ENCODE data around the gene TEX14.

DNA sequence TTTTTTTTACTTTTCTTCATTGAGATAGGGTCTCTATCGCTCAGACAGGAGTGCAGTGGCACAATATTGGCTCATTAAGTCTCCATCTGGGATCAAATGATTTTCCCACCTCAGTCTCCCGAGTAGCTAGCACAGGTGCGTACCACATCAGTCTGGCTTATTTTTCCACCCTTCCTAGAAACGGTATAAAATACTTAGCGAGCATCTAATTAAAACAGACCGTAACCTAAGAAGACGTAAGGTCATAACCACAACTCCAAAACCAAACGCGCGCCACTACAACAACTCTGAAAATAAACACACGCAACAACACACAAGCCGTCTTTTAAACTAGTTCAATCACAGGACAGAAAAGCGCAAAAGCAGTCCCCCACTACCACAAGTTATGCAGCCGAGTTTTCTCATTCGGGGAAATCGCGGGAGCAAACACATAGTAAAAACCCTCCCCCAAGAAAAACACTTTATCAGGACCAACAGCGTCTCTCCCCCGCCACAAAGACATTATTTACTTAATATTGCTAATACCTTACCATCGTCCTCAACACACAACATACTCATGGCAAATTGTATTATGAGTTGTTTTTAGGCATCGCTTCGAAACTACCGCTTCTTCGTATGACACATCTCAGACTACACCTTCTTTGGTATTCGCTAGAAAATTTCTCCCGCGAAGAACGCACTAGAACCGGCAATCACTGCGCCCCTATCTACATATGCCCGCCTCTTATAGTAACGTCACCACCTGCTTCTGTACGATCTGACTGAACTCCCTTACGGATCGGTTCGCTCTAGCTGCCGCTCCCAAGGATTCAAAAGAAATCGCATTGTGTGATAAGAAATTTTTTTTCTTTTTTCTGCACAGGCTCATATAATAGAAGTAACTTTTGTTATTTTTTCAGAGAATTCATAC is 32.8 kb downstream of the TEX14 start:
- TF ChIP-seq, protein P1, sequence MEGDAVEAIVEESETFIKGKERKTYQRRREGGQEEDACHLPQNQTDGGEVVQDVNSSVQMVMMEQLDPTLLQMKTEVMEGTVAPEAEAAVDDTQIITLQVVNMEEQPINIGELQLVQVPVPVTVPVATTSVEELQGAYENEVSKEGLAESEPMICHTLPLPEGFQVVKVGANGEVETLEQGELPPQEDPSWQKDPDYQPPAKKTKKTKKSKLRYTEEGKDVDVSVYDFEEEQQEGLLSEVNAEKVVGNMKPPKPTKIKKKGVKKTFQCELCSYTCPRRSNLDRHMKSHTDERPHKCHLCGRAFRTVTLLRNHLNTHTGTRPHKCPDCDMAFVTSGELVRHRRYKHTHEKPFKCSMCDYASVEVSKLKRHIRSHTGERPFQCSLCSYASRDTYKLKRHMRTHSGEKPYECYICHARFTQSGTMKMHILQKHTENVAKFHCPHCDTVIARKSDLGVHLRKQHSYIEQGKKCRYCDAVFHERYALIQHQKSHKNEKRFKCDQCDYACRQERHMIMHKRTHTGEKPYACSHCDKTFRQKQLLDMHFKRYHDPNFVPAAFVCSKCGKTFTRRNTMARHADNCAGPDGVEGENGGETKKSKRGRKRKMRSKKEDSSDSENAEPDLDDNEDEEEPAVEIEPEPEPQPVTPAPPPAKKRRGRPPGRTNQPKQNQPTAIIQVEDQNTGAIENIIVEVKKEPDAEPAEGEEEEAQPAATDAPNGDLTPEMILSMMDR (IDR thresholded peaks at IDR 0.05): peak in 2 of 7 experiments; percentile 16 to 23
- TF ChIP-seq EP300 (IDR thresholded peaks at IDR 0.05) (no peak), POLR2A (IDR thresholded peaks at IDR 0.05) (peak in 2 of 4 donors; percentile 98 to 100)
